SH-SY5Y (cell line): ENCODE measurements around the gene BEND3.

Source experiments
- GATA2 ChIP-seq: IDR thresholded peaks from 2 replicates; pipeline ENCODE4 v1.6.1; 2011; ENCODE audit warnings: mild to moderate bottlenecking, low read depth, low read length
- GATA3 ChIP-seq: IDR thresholded peaks from 2 replicates; pipeline ENCODE4 v1.6.1; 2011; ENCODE audit warnings: low read depth, mild to moderate bottlenecking, low read length, moderate library complexity

Gene BEND3

GRCh38 chr6:107030151-107030550 lies 85.2 kb downstream of the BEND3 start:
- TF ChIP-seq GATA3 (no peak), GATA2 (no peak)

DNA sequence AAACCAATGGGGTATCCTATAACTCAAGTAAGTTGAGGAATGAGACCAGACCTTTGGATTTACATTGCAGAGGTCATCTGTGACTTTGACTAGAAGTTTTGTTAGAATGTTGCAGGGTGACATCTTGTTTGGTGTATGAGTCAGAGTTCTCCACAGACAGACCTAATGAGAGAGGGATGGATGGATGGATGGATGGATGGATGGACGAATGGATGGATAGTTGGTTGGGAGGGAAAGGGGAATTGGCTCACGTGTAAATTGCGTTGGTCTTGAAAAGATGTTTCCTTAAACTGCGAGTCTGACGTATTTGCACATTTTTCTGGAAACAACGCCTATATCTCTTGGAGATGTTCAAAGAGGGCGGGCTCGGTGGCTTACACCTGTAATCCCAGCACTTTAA lies 88.3 kb downstream of the BEND3 start:
- no peak for TF ChIP-seq GATA3
- no peak for TF ChIP-seq GATA2

DNA sequence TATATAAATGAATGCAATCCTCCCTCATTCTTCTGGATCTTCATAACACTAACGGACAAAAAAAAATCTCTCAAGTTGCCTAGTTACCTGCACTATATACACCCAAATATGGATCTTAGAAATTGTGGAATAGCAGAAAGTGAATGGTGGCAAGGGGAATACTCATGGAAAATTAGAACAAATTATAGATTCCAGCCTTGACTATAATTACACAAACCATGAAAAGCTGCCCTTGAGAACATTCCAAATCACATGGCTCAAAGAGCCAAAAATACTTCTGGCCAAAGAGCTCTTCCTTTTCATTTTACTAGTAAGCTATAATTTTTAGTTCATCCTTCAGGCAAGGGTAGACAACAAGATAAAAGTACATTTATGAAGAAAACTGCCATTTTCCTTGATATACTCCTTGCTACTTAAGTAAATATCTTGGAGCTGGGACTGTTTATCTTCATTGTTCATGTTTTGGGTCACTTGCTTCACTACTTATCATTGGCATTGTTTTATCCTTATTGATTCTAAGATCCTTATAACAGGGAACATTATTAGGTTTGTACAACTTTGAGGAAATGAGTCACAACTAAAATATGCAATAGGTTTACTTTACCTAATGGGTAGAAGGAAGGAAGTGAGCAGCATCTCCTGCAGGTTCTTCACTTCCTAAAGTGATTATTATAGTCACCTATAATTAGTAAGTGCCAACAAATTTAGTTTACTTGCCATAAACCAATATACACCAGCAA lies 93.7 kb downstream of the BEND3 start:
- TF ChIP-seq GATA3: no peak
- TF ChIP-seq GATA2: no peak

DNA sequence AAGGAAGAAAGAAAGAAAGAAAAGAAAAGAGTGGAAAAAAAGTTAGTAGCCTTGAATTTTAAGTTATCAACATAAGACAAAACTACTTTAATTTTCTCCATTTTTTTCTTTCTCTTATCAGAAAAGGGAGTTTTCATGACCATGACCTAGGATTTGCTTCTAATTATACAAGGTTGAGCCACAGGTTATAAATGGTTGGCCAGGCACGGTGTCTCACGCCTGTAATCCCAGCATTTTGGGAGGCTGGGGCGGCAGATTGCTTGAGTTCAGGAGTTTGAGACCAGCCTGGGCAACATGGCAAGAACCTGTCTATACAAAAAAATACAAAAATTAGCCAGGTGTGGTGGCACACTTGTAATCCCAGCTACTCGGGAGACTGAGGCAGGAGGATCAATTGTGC lies 95.1 kb downstream of the BEND3 start:
- TF ChIP-seq GATA3 (no peak), GATA2 (no peak)

DNA sequence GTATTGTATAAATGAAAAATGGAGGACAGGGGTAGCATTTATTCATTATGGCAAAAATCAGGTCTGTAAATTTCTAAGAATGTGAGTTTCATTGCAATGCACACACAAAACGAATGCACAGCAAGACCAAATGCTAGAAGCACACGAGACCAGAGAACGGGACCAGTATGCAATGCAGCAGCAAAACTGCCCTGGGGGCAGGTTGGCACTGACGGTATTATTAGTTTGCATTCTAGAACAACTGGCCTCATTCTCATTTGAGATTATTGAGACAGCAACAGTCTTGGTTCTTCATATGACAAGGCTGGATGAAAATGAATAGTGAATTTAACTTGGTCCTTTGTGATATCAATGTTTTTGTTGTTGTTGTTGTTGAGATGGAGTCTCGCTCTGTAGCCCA lies 96.3 kb downstream of the BEND3 start:
- no peak for TF ChIP-seq GATA2
- no peak for TF ChIP-seq GATA3
